H1 (cell line): ENCODE measurements around the gene HOXD11. TPM values are rescaled to one million over a fixed set of nuclear protein-coding genes. Genes with fewer than 3 reads are reported as not detected.

Experiments used
- CTCF ChIA-PET: fragments of 300-600 bp; sonication (Branson Sonifier 250); formaldehyde crosslinking; loops from one replicate; lab custom pipeline; 2021; ENCODE audit not compliant: partially characterized antibody; lab: Charles Lee
- POLR2A ChIA-PET: fragments of 300-600 bp; sonication (Branson Sonifier 250); formaldehyde crosslinking; loops from one replicate; lab custom pipeline; 2021; ENCODE audit warnings: inconsistent platforms; ENCODE audit not compliant: partially characterized antibody; lab: Charles Lee
- DNase-seq, 2 experiments: peaks; one replicate each; pipeline versions ENCODE4 v3.0.0 to v3.0.0-alpha.2; 2010 to 2022; ENCODE audit warnings: low spot score in 2 of 2, low read depth in 1 of 2, mixed read lengths in 1 of 2
- FAIRE-seq: peaks from 2 replicates; lab custom pipeline; 2011; peaks lifted over from hg19 to GRCh38; lab: Jason Lieb, UNC
- H2AFZ ChIP-seq: 2 replicates; pipeline ENCODE4 v1.8.1; 2012; ENCODE audit warnings: low read length, inconsistent platforms
- H2AK5ac ChIP-seq: 2 replicates; pipeline ENCODE4 v1.6.1; 2013; ENCODE audit warnings: low read depth, low read length
- H2BK120ac ChIP-seq: replicated peaks from 2 replicates; pipeline ENCODE3; 2013; ENCODE audit warnings: low read depth, low read length, inconsistent platforms
- H2BK12ac ChIP-seq: 2 replicates; pipeline ENCODE4 v1.6.1; 2013; ENCODE audit warnings: low read depth, low read length
- H2BK15ac ChIP-seq: 2 replicates; pipeline ENCODE4 v1.6.1; 2013; ENCODE audit warnings: low read length
- H2BK20ac ChIP-seq: 2 replicates; pipeline ENCODE4 v1.6.1; 2013; ENCODE audit warnings: low read length
- H2BK5ac ChIP-seq: 2 replicates; pipeline ENCODE4 v1.6.1; 2013; ENCODE audit warnings: low read depth, low read length
- H3K14ac ChIP-seq: 2 replicates; pipeline ENCODE4 v1.6.1; 2013; ENCODE audit warnings: inconsistent platforms; ENCODE audit not compliant: insufficient read length
- H3K18ac ChIP-seq: 2 replicates; pipeline ENCODE4 v1.6.1; 2013; ENCODE audit warnings: low read length; ENCODE audit errors: extremely low read depth
- H3K23ac ChIP-seq: 2 replicates; pipeline ENCODE4 v1.6.1; 2013; ENCODE audit warnings: inconsistent platforms; ENCODE audit not compliant: insufficient read length
- H3K23me2 ChIP-seq: 2 replicates; pipeline ENCODE4 v1.6.1; 2013; ENCODE audit warnings: low read depth, low read length
- H3K27ac ChIP-seq: 2 replicates; pipeline ENCODE4 v1.6.1; 2011; ENCODE audit warnings: low read depth, low read length, inconsistent platforms
- H3K27me3 ChIP-seq, 4 experiments: replicated peaks in 1 of 4; 1 replicate in 1 of 4; 2 replicates in 3 of 4; pipeline versions ENCODE4 v1.6.1 to v1.8.1; 2011 to 2013; ENCODE audit warnings: low read length in 3 of 4, mild to moderate bottlenecking in 3 of 4, inconsistent platforms in 2 of 4, mixed read lengths in 2 of 4, moderate library complexity in 1 of 4; ENCODE audit not compliant: control insufficient read depth in 3 of 4, insufficient read depth in 3 of 4; ENCODE audit errors: extremely low read depth in 1 of 4
- H3K36me3 ChIP-seq, 4 experiments: 2 replicates each; pipeline versions ENCODE4 v1.6.1 to v1.8.1; 2011 to 2013; ENCODE audit warnings: mild to moderate bottlenecking in 4 of 4, low read length in 3 of 4, moderate library complexity in 2 of 4, control low read depth in 1 of 4, inconsistent platforms in 1 of 4; ENCODE audit not compliant: insufficient read depth in 4 of 4, control insufficient read depth in 2 of 4
- H3K4ac ChIP-seq: replicated peaks from 2 replicates; pipeline ENCODE3; 2013; ENCODE audit warnings: low read length, low read depth, mixed read lengths, inconsistent platforms; ENCODE audit not compliant: insufficient read length
- H3K4me1 ChIP-seq, 4 experiments: replicated peaks in 1 of 4; 1 replicate in 1 of 4; 2 replicates in 3 of 4; pipeline versions ENCODE4 v1.6.1 to v1.8.1; 2011 to 2013; ENCODE audit warnings: low read length in 3 of 4, inconsistent platforms in 2 of 4, mixed read lengths in 1 of 4; ENCODE audit not compliant: insufficient read depth in 4 of 4, control insufficient read depth in 3 of 4
- H3K4me2 ChIP-seq, 2 experiments: 2 replicates each; pipeline versions ENCODE4 v1.6.1 to v1.8.1; 2011 to 2013; ENCODE audit warnings: low read depth in 2 of 2, low read length in 2 of 2, control low read depth in 1 of 2, inconsistent platforms in 1 of 2, mild to moderate bottlenecking in 1 of 2; ENCODE audit not compliant: insufficient read depth in 1 of 2
- H3K4me3 ChIP-seq, 4 experiments: fragments of 200-600, 300-600 bp in 1 of 4; sonication (generic), shearing (Covaris generic), sonication (Bioruptor Twin) in 1 of 4; 2 replicates each; pipeline versions ENCODE4 v1.5.1 to v1.8.1; 2011 to 2016; ENCODE audit warnings: low read length in 4 of 4, low read depth in 3 of 4, control low read depth in 2 of 4, inconsistent platforms in 2 of 4, mild to moderate bottlenecking in 2 of 4, mixed read lengths in 1 of 4, moderate library complexity in 1 of 4; ENCODE audit not compliant: insufficient read depth in 2 of 4; ENCODE audit errors: extremely low read depth in 1 of 4
- H3K56ac ChIP-seq: replicated peaks from 2 replicates; pipeline ENCODE3; 2013; ENCODE audit warnings: low read depth, mild to moderate bottlenecking, mixed read lengths, low read length, inconsistent platforms; ENCODE audit not compliant: insufficient read length
- H3K79me1 ChIP-seq: 2 replicates; pipeline ENCODE4 v1.6.1; 2013; ENCODE audit warnings: low read depth, low read length, control low read depth
- H3K79me2 ChIP-seq, 2 experiments: 2 replicates each; pipeline versions ENCODE4 v1.6.1 to v1.8.1; 2012 to 2013; ENCODE audit warnings: low read length in 2 of 2, mild to moderate bottlenecking in 2 of 2, inconsistent platforms in 1 of 2; ENCODE audit not compliant: insufficient read depth in 2 of 2, control insufficient read depth in 1 of 2
- H3K9ac ChIP-seq, 4 experiments: replicated peaks in 1 of 4; 1 replicate in 1 of 4; 2 replicates in 3 of 4; pipeline versions ENCODE4 v1.6.1 to v1.8.1; 2011 to 2013; ENCODE audit warnings: low read depth in 3 of 4, low read length in 3 of 4, control low read depth in 2 of 4, mild to moderate bottlenecking in 2 of 4, moderate library complexity in 2 of 4, inconsistent platforms in 1 of 4; ENCODE audit errors: extremely low read depth in 1 of 4
- H3K9me3 ChIP-seq, 2 experiments: 2 replicates each; pipeline versions ENCODE4 v1.6.1 to v1.8.1; 2012 to 2013; ENCODE audit warnings: mild to moderate bottlenecking in 2 of 2, moderate library complexity in 2 of 2, control low read depth in 1 of 2, inconsistent platforms in 1 of 2, low read depth in 1 of 2, low read length in 1 of 2, mixed read lengths in 1 of 2; ENCODE audit not compliant: insufficient read depth in 2 of 2
- H4K20me1 ChIP-seq, 2 experiments: replicated peaks in 1 of 2; 2 replicates each; pipeline versions ENCODE3 to v1.8.1; 2011 to 2013; ENCODE audit warnings: inconsistent platforms in 2 of 2, low read length in 2 of 2, mild to moderate bottlenecking in 1 of 2; ENCODE audit not compliant: insufficient read depth in 2 of 2, control insufficient read depth in 1 of 2
- H4K5ac ChIP-seq: 2 replicates; pipeline ENCODE4 v1.6.1; 2013; ENCODE audit warnings: low read length, low read depth, mixed read lengths, inconsistent platforms; ENCODE audit not compliant: insufficient read length
- H4K8ac ChIP-seq: 2 replicates; pipeline ENCODE4 v1.8.0; 2013; ENCODE audit warnings: mild to moderate bottlenecking, moderate library complexity, low read length, inconsistent platforms; ENCODE audit not compliant: insufficient read depth; ENCODE audit errors: extremely low read depth
- H4K91ac ChIP-seq: replicated peaks from 2 replicates; pipeline ENCODE3; 2013; ENCODE audit warnings: low read length, mixed read lengths, inconsistent platforms; ENCODE audit not compliant: insufficient read length
- BCL11A ChIP-seq, 2 experiments: IDR thresholded peaks; one replicate each; pipeline ENCODE4 v1.6.1; 2011; ENCODE audit warnings: low read depth in 2 of 2, low read length in 2 of 2, mild to moderate bottlenecking in 2 of 2
- CHD2 ChIP-seq: IDR thresholded peaks from 2 replicates; pipeline ENCODE4 v1.6.1; 2012; ENCODE audit warnings: low read length, improper control_type of control experiment
- EGR1 ChIP-seq: IDR thresholded peaks from 2 replicates; pipeline ENCODE4 v1.6.1; 2011; ENCODE audit warnings: low read depth, low read length, borderline replicate concordance
- MAX ChIP-seq: IDR thresholded peaks from 2 replicates; pipeline ENCODE4 v1.6.1; 2012; ENCODE audit warnings: inconsistent platforms
- POU5F1 ChIP-seq: IDR thresholded peaks from 2 replicates; pipeline ENCODE4 v1.6.1; 2011; ENCODE audit warnings: low read depth, mild to moderate bottlenecking, low read length, moderate library complexity
- RNF2 ChIP-seq: fragments of 200-900, 300-1000 bp; sonication (generic); IDR thresholded peaks from 2 replicates; pipeline ENCODE4 v1.7.1; 2016; ENCODE audit warnings: borderline replicate concordance, low read depth, mild to moderate bottlenecking, antibody characterized with exemption, low read length; ENCODE audit not compliant: poor library complexity, severe bottlenecking; ENCODE audit errors: missing control alignments
- SUZ12 ChIP-seq: fragments of 200-600 bp; sonication (generic); IDR thresholded peaks from 2 replicates; pipeline ENCODE4 v1.6.1; 2012; ENCODE audit warnings: mild to moderate bottlenecking, inconsistent platforms, low read length, moderate library complexity, mixed read lengths
- USF2 ChIP-seq: IDR thresholded peaks from 2 replicates; pipeline ENCODE4 v1.6.1; 2011; ENCODE audit warnings: low read length, improper control_type of control experiment
- WGBS, 2 experiments: shearing (Covaris generic) in 1 of 2; methylation state at CpG; one replicate each; pipeline versions ENCODE4 v1.1.6 to v1.1.7; 2013 to 2015; ENCODE audit warnings: low lambda C conversion rate in 2 of 2, mixed read lengths in 2 of 2, inconsistent platforms in 1 of 2, low coverage in 1 of 2, missing lambda C conversion rate in 1 of 2; ENCODE audit not compliant: insufficient replicate concordance in 2 of 2, insufficient coverage in 1 of 2, insufficient read length in 1 of 2; ENCODE audit errors: extremely low coverage in 1 of 2, missing lambda C conversion rate in 1 of 2; 5-methylcytosine and 5-hydroxymethylcytosine counted together
- polyA plus RNA-seq, 7 experiments: library from polyadenylated mRNA; depleted of rRNA in 3 of 7; stranded (reverse) in 5 of 7; unstranded in 2 of 7; fragments of >200 nt in 5 of 7; fragments of 200-250 nt in 2 of 7; gene quantifications; 1 replicate in 5 of 7; 2 replicates in 1 of 7; 4 replicates in 1 of 7; pipeline versions ENCODE4 v1.2.1 to v1.2.3, GENCODE V29; 2011 to 2013; ENCODE audit warnings: missing spikeins in 2 of 7, mixed read lengths in 2 of 7
- total RNA-seq: library from RNA; stranded (reverse); fragmentation: NEBNext Ultra II Directional; extraction: Animal tissue kit (Norgen Biotek cat#: 25700); gene quantifications from 2 replicates; pipeline ENCODE4 v1.2.1, GENCODE V29; 2021

The HOXD11 gene
- total and polyA plus RNA-seq, 2 of the 8 experiments (the other 6 are each of a cell fraction or from before 2014, with no cell fraction given), result not detected

DNA sequence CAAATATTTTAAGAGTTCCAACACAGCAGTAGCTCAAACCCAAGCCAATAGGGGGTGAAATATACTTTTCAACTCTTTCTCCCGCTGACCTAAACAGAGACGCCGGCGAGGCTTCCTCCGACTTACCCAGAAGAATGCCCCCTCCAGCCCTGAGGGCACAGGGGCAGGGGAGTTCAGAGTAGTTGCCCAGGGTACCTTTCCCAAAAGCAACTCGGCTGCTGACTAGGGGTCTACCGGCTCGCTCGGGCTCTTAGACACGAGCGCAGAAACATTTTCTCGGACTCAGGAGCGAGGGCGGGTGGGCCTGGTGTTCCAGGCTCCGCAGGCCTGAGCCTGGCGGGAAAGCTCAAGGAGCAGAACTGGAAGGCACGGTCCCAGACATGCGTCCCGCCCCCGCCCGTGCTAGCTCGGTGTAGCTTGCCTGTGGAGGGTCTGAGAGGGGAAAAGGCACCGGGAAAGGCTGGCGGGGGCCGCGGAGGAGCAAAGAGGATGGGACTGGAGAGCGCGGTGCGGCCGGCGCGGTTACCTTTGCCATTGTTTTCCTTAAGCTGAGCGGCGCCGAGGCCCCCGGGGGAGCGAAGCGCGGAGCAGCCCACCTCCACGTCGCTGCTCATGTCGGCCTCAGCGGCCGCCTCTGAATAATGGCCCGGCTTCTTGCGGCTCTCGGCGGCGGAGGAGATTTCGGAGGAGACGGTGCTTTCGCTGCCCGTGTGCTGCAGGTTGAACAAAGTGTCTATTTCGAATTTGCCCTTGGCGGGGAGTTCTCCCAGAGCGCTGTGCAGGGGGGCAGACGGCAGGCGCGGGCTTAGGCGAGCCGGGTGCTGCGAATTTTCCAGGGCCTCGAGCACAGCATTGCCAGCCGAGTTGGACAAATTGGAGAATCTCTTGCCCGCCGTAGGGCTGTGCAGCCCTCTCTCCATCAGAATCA is 24.0 kb upstream of the HOXD11 start:
- H3K79me1 ChIP-seq, result no peaks in the 10 kb centered on the region
- no peak overlapping the region for H2AFZ ChIP-seq
- peak overlapping the region; percentile 45 to 50 for H3K4me2 ChIP-seq
- H2BK15ac ChIP-seq, result no peak overlapping the region
- H4K8ac ChIP-seq, result peak overlapping the region; percentile 46; the same call in 1 of the 2 replicates
- no peak overlapping the region for H2AK5ac ChIP-seq
- H2BK12ac ChIP-seq, result peak overlapping the region; percentile 87; the same call in 1 of the 2 replicates
- 5% methylated on average over 43 of the region's 66 CpGs; no CpG with 5 or more reads in 1 of the 2 experiments for WGBS, 2 experiments
- H3K56ac ChIP-seq, result no peak overlapping the region
- peak in 1 of 2 experiments; percentile 72 for DNase-seq
- peak overlapping the region in 1 of 4 experiments; percentile 6; a peak in 3 of 8 replicates for H3K4me3 ChIP-seq
- no peak for FAIRE-seq
- H3K23me2 ChIP-seq, result peaks cover 8% of the 10 kb centered on the region; the same call in 1 of the 2 replicates
- H2BK5ac ChIP-seq, result no peak overlapping the region
- POLR2A ChIA-PET, result interaction anchor here (0.9 to 1.8 kb wide), 2 partner anchors 11 to 14 kb away, joined by 4 to 7 read pairs; no protein-coding TSS in a partner anchor
- peaks cover 0 to 32% (median 14%) of the 10 kb centered on the region in 4 experiments; a peak in 5 of 7 replicates for H3K4me1 ChIP-seq
- H3K9me3 ChIP-seq, result no peaks in the 10 kb centered on the region; a peak in 1 of 4 replicates
- H3K27ac ChIP-seq, result no peak overlapping the region
- H2BK20ac ChIP-seq, result no peak overlapping the region
- peaks cover 0 to 5% (median 0%) of the 10 kb centered on the region in 4 experiments; a peak in 1 of 8 replicates for H3K36me3 ChIP-seq
- peaks cover 93 to 98% (median 96%) of the 10 kb centered on the region in 4 experiments for H3K27me3 ChIP-seq
- H4K5ac ChIP-seq, result no peak overlapping the region
- no peak overlapping the region for H3K9ac ChIP-seq
- no peak overlapping the region for H3K14ac ChIP-seq
- H4K91ac ChIP-seq, result no peak overlapping the region
- no peak overlapping the region for H3K4ac ChIP-seq
- CTCF ChIA-PET, result interaction anchor here (0.5 to 7.8 kb wide), 20 partner anchors 9 to 716 kb away, joined by 3 to 130 read pairs (median 4); partner anchors contain the start of genes HOXD12 and HOXD13
- H4K20me1 ChIP-seq, result peaks cover 14 to 23% of the 10 kb centered on the region in 2 experiments
- H3K79me2 ChIP-seq, result no peaks in the 10 kb centered on the region
- no peak overlapping the region for H3K23ac ChIP-seq
- H2BK120ac ChIP-seq, result no peak overlapping the region
- H3K18ac ChIP-seq, result no peak overlapping the region
- TF ChIP-seq MAX, result peak; percentile 56
- no peak for TF ChIP-seq USF2
- no peak for TF ChIP-seq CHD2
- TF ChIP-seq POU5F1, result no peak
- TF ChIP-seq RNF2, result peak; percentile 84
- peak; percentile 77 for TF ChIP-seq EGR1
- TF ChIP-seq SUZ12, result peak; percentile 88
- TF ChIP-seq BCL11A (IDR thresholded peaks at IDR 0.05; ENCODE audit: low read depth in 2 of 2, low read length in 2 of 2), result no peak
